Tibial nerve (tissue), 4 donors: ENCODE measurements around the gene CFAP251. TPM values are rescaled to one million over a fixed set of nuclear protein-coding genes. Genes with fewer than 3 reads are reported as not detected.
"Not testable (repeated sequence)": the region's sequence is repeated elsewhere in the genome, so short reads cannot be mapped to it uniquely, and the experiment has no call there.

ENCODE experiments used
- DNase-seq, 2 donors: peaks; one replicate each; pipeline ENCODE4 v3.0.0-alpha.2; 2019; ENCODE audit warnings: low spot score in 2 of 2
- H3K27ac ChIP-seq, 4 donors: fragments of 200-600 bp; sonication (generic) in 3 of 4; one replicate each; pipeline ENCODE4 v1.5.1; 2017 to 2019; ENCODE audit warnings: mild to moderate bottlenecking in 1 of 4
- H3K27me3 ChIP-seq, 2 donors: fragments of 200-600 bp; sonication (generic) in 1 of 2; one replicate each; pipeline versions ENCODE4 v1.5.1 to v1.6.0; 2017 to 2019
- H3K36me3 ChIP-seq, 3 donors: fragments of 200-600 bp; sonication (generic); one replicate each; pipeline ENCODE4 v1.5.1; 2018 to 2019
- H3K4me1 ChIP-seq, 4 donors: fragments of 200-600 bp; sonication (generic) in 3 of 4; one replicate each; pipeline ENCODE4 v1.5.1; 2017 to 2019
- H3K4me3 ChIP-seq, 4 donors: fragments of 200-600 bp; sonication (generic) in 3 of 4; one replicate each; pipeline ENCODE4 v1.5.1; 2017 to 2019; ENCODE audit warnings: mild to moderate bottlenecking in 1 of 4, moderate library complexity in 1 of 4
- H3K9me3 ChIP-seq, 4 donors: fragments of 200-600 bp; sonication (generic) in 3 of 4; one replicate each; pipeline ENCODE4 v1.5.1; 2017 to 2019
- EP300 ChIP-seq, 2 donors: sonication (generic); formaldehyde crosslinking; IDR thresholded peaks; one replicate each; pipeline ENCODE4 v1.6.1; 2017; ENCODE audit warnings: antibody characterized with exemption in 2 of 2, mild to moderate bottlenecking in 1 of 2
- POLR2A ChIP-seq, 2 donors: fragments of 450-650 bp; IDR thresholded peaks; one replicate each; pipeline ENCODE4 v1.6.1; 2017; ENCODE audit warnings: antibody characterized with exemption in 2 of 2, mild to moderate bottlenecking in 2 of 2, moderate library complexity in 2 of 2
- WGBS, 2 donors: methylation state at CpG; one replicate each; pipeline ENCODE4 v1.1.5; 2018; 5-methylcytosine and 5-hydroxymethylcytosine counted together
- total RNA-seq, 4 donors: library from RNA; depleted of rRNA; stranded (reverse); fragments of >200 nt; gene quantifications; one replicate each; pipeline ENCODE4 v1.1.0, GENCODE V29; 2016
- TF ChIP-seq, protein P1 (sequence below), 5 experiments: fragments of 200-600 bp in 3 of 5; fragments of 450-650 bp in 2 of 5; sonication (generic) in 3 of 5; IDR thresholded peaks; one replicate each; pipeline ENCODE4 v1.5.1; 2016 to 2019; ENCODE audit warnings: antibody characterized with exemption in 5 of 5, mild to moderate bottlenecking in 3 of 5, moderate library complexity in 2 of 5

The CFAP251 gene, protein sequence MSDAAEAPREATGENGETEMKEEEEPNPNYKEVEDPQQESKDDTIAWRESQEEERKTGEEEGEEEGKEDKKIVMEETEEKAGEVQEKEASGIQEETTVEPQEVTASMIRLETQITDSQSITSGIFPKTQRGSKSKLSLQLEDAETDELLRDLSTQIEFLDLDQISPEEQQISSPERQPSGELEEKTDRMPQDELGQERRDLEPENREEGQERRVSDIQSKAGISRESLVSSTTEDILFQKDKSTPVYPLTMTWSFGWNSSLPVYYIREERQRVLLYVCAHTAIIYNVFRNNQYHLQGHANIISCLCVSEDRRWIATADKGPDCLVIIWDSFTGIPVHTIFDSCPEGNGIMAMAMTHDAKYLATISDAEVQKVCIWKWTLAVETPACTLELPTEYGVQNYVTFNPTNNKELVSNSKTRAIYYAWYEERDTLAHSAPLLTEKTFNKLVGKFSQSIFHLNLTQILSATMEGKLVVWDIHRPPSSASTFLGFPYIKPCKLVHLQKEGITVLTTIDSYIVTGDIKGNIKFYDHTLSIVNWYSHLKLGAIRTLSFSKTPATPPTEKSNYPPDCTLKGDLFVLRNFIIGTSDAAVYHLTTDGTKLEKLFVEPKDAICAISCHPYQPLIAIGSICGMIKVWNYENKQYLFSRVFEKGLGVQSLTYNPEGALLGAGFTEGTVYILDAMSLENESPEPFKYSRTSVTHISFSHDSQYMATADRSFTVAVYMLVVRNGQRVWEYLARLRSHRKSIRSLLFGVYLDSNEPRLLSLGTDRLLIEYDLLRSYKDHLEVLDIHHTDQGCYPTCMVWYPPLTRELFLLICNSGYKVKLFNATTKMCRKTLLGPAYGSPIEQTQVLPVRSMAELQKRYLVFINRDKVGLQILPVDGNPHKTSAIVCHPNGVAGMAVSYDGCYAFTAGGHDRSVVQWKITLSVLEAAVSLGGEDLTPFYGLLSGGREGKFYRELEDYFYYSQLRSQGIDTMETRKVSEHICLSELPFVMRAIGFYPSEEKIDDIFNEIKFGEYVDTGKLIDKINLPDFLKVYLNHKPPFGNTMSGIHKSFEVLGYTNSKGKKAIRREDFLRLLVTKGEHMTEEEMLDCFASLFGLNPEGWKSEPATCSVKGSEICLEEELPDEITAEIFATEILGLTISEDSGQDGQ
- total RNA-seq: 1 to 10 TPM; 3.0 to 5.4 (median 3.9) TPM

DNA sequence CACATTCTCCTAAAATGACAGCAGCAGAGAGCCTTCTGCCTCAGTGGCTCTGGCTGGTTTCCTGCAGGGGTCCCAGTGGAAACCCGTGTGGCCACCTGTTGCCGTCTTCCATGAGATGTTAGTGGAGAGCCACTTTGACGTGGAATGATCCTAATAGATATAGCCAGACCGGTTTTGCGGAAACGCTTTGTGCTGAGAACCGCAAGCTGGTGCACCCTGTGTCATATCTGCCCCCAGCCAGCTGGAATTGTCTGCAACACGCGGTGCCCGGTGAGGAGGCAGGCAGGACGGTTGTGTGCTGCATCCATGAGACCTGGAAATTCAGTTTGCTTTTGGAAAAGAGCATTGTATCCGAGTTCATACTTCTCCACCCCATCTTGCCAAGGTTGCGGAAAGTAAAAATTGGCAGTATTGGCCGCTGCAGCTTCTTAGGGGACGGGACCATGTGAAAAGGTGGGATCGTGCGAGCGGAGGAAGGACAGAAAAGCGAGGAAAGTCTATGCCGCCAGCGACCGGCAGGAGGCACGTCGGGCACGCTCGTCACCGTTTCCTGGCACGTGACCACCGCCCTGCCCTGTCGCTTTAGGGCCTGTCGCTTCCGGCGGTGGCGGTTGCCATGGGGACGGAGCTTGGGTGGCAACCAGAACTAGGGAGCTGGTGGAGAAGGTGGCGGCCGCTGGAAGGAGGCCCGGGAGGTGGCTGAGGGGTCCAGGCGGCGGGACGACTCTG, at the start of gene CFAP251:
Gene CFAP251, plus strand, starts transcription at position 643 of the 729 bp plus-strand sequence. CDS start 2,714 bp downstream, outside the sequence.
- 39 to 42% methylated on average over 41 of the region's 41 CpGs for WGBS, 2 donors
- peak; percentile 82 to 83 for DNase-seq
- peak within 1 kb of the TSS; percentile 21 to 50 (median 32) for H3K4me3 ChIP-seq
- H3K9me3 ChIP-seq: no peaks in the 10 kb centered on the region
- TF ChIP-seq EP300 (IDR thresholded peaks at IDR 0.05): peak in 1 of 2 donors; percentile 56
- TF ChIP-seq POLR2A (IDR thresholded peaks at IDR 0.05): no peak
- TF ChIP-seq, protein P1, sequence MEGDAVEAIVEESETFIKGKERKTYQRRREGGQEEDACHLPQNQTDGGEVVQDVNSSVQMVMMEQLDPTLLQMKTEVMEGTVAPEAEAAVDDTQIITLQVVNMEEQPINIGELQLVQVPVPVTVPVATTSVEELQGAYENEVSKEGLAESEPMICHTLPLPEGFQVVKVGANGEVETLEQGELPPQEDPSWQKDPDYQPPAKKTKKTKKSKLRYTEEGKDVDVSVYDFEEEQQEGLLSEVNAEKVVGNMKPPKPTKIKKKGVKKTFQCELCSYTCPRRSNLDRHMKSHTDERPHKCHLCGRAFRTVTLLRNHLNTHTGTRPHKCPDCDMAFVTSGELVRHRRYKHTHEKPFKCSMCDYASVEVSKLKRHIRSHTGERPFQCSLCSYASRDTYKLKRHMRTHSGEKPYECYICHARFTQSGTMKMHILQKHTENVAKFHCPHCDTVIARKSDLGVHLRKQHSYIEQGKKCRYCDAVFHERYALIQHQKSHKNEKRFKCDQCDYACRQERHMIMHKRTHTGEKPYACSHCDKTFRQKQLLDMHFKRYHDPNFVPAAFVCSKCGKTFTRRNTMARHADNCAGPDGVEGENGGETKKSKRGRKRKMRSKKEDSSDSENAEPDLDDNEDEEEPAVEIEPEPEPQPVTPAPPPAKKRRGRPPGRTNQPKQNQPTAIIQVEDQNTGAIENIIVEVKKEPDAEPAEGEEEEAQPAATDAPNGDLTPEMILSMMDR (IDR thresholded peaks at IDR 0.05): peak; percentile 51 to 90 (median 84)
- peaks cover 0 to 54% (median 0%) of the 10 kb centered on the region in 3 donors for H3K36me3 ChIP-seq
- H3K27ac ChIP-seq: peak within 1 kb of the TSS in 3 of 4 donors; percentile 35 to 66 (median 60)
- no peaks in the 10 kb centered on the region for H3K27me3 ChIP-seq
- H3K4me1 ChIP-seq: peaks cover 0 to 28% (median 6%) of the 10 kb centered on the region in 4 donors

DNA sequence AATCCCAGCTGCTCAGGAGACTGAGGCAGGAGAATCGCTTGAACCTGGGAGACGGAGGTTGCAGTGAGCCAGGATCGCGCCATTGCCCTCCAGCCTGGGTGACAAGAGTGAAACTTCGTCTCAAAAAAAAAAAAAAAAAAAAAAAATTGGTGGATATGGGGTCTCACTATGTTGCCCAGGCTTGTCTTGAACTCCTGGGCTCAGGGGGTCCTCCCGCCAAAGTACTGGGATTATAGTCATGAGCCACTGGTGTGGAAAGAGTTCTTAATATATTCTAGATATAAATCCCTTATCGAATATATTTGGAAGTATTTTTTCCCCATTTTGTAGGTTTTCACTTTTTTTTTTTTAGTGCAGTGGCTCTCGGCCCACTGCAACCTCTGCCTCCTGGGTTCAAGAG, 49.2 kb upstream of the CFAP251 start:
- H3K27me3 ChIP-seq, H3K9me3 ChIP-seq, DNase-seq, H3K4me3 ChIP-seq, H3K27ac ChIP-seq, H3K36me3 ChIP-seq, H3K4me1 ChIP-seq: not testable (repeated sequence)
- 96 to 97% methylated on average over 8 of the region's 8 CpGs for WGBS, 2 donors

DNA sequence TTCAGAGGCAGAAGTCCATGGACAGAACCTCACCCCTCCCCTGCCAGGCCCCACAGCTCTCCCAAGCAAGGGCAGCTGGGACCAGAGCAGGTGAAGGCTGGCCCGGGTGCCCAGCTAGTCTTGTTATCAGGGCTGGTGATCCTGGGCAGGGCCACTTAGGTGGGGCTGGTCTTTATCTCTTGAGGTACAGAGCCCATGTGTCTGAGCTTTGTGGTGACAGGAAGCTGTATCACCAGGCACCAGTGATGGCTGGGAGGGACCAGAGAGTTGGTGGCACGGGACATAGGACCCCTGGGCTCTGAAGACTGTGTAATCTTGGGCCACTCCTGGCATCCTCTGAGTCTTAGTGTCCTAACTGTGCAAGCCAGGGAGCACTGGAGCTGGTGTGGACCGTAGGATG, 46.9 kb upstream of the CFAP251 start:
- no peaks in the 10 kb centered on the region for H3K27me3 ChIP-seq
- H3K4me1 ChIP-seq: no peaks in the 10 kb centered on the region
- H3K36me3 ChIP-seq: no peaks in the 10 kb centered on the region
- no peak for DNase-seq
- no peaks in the 10 kb centered on the region for H3K9me3 ChIP-seq
- H3K27ac ChIP-seq: no peak overlapping the region
- WGBS, 2 donors: 75 to 87% methylated on average over 3 of the region's 3 CpGs
- TF ChIP-seq, protein P1 (IDR thresholded peaks at IDR 0.05): no peak
- TF ChIP-seq POLR2A (IDR thresholded peaks at IDR 0.05) (no peak), EP300 (IDR thresholded peaks at IDR 0.05) (no peak)
- no peak overlapping the region for H3K4me3 ChIP-seq

DNA sequence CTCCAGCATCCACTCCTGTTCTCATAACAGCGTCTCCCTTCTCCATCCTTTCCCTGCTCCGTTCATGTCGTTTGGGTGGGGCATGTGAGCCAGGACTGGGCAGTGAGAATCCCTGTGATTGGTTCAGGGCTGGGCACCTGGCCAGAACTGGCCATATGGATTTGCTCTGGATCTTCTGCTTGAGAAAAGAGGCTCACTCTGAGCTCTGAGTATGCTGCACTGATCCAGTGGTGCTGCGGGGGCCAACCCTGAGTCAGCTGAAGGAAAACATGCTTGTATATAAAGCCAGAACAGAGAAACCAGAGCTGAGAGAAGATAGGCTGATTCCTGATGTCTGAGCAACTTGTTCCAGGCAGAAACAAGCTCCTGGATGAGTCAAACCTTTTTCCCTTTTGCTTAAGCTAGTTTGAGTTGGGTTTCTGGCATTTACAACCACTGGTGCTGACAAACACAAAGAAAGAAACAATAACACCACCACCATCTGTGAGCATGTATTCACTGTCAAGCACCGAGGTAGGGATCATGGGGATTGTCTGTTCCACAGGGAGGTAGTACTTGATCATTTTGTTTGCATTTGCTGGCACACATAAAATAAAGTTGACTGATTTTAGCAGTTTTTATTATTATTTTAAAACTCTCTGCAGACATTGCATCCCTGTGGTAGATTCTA, 45.7 kb upstream of the CFAP251 start:
- TF ChIP-seq POLR2A (IDR thresholded peaks at IDR 0.05): no peak
- TF ChIP-seq EP300 (IDR thresholded peaks at IDR 0.05): no peak
- TF ChIP-seq, protein P1 (IDR thresholded peaks at IDR 0.05): no peak
- no peak overlapping the region for H3K27ac ChIP-seq
- no peaks in the 10 kb centered on the region for H3K4me1 ChIP-seq
- no peaks in the 10 kb centered on the region for H3K9me3 ChIP-seq
- WGBS, 2 donors: 33 to 41% methylated on average over 5 of the region's 5 CpGs
- no peak overlapping the region for H3K4me3 ChIP-seq
- H3K36me3 ChIP-seq: no peaks in the 10 kb centered on the region
- H3K27me3 ChIP-seq: no peaks in the 10 kb centered on the region
- DNase-seq: no peak
